GM21423 (cell line): Measurements from ENCODE around the gene COL24A1.
"Not testable (repeated sequence)": the region's sequence is repeated elsewhere in the genome, so short reads cannot be mapped to it uniquely, and the experiment has no call there.

Experiments
- ATAC-seq: cut with Tn5 transposase; IDR thresholded peaks from one replicate; pipeline ENCODE4 v1.9.1; 2021; ENCODE audit warnings: mild to moderate bottlenecking, moderate library complexity; ENCODE audit not compliant: unreplicated experiment

The COL24A1 gene

GRCh38 chr1:86153836-86154235, 2.7 kb downstream of the COL24A1 start:
- ATAC-seq: no peak

GRCh38 chr1:86152887-86153286, 3.7 kb downstream of the COL24A1 start:
- ATAC-seq: no peak

GRCh38 chr1:86151427-86151826, 5.1 kb downstream of the COL24A1 start:
- ATAC-seq: no peak

DNA sequence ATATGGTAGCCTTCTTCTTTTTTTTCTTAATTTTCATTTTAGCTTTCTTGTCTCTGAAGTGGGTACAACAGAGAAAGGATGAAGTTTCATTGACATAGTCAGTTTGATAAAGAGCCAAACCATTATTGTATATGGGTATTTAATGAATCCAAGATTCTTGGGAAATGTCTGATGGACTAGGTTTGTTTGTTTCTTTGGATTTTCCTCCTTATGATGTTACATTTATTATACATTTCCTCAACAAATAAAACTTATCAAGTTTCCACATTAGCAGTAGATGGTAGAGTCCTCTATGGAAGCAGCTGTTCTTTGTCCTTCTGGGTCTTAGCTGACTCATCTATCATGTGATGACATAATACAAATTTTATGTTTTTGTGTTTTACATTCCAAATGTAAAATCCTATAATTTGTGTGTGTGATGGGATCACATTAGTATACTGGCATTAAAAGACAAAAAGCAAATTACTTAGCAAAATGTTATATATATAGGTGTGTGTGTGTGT, 6.0 kb downstream of the COL24A1 start:
- no peak for ATAC-seq

- ATAC-seq: no peak
Measured at GRCh38 chr1:86149591-86149990, 7.0 kb downstream of the COL24A1 start.

GRCh38 chr1:86147755-86148154, 8.8 kb downstream of the COL24A1 start:
- no peak for ATAC-seq

DNA sequence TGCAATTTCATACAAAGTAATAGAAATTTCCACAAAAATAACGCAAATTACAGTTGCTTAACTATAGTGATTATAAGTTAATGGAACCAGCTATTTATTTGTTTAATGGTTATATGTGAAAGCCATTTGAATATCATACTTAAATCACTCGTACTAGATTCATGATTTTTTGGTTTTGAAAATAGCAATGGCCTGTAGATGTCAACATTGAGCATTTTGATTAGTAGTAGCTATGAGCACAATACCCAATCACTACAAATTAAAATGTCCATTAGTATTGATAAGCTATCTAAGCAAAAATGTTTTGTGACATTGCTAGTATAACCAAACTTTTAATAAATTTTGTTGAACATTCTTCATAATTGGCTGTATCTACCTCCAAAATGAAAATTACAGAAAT, 10.0 kb downstream of the COL24A1 start:
- ATAC-seq: no peak

- no peak for ATAC-seq
Measured at GRCh38 chr1:86140281-86140880, 16.2 kb downstream of the COL24A1 start.

DNA sequence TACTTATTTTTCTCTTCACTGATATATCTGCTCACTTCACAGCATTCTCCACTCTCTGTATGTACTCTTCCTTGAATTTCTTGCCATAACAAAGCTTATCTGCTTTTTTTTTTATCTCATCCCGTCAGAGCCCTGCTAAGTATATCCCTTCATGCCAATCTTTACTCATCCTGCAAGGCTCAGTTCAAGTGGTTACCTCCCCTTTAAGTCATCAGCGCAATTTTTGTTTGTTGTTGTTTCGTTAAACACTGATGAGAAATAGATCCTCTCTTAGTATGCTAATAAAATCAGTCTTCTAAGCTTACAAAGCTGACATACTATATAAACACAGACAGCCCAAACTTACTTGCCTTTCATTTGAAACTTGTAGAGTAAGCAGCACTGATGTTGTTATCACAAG, 17.8 kb downstream of the COL24A1 start:
- ATAC-seq: no peak

DNA sequence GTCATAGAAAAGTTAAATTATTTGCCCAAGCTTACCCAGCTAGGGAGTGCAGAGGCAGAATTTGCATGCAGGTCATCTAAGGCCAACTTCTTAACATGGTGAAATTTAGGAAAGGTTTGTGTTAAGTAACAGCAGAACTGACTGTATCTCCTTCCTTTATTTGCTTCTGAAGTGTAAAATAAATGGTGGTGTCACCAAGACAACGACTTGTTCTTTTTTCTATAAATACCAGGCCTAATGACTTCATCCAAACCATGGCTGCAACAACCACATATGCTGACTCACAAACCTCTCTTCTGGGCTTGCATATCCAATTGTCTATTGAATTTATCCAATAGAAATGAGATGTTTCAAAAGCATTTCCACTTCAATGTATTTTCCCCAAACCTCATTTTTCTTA, 19.1 kb downstream of the COL24A1 start:
- no peak for ATAC-seq

- ATAC-seq: no peak
Measured at GRCh38 chr1:86119214-86119764, 37.3 kb downstream of the COL24A1 start.

- no peak for ATAC-seq
Measured at GRCh38 chr1:86114816-86115400, 41.7 kb downstream of the COL24A1 start.

GRCh38 chr1:86114236-86114635, 42.3 kb downstream of the COL24A1 start:
- no peak for ATAC-seq

DNA sequence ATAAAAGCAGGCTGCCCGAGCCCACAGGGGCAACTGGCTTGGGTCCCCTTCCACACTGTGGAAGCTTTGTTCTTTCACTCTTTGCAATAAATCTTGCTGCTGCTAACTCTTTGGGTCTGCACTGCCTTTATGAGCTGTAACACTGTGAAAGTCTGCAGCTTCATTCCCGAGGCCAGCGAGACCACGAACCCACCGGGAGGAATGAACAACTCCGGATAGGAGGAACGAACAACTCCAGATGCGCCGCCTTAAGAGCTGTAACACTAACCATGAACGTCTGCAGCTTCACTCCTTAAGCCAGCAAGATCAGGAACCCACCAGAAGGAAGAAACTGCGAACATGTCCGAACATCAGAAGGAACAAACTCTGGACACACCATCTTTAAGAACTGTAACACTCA, 45.0 kb downstream of the COL24A1 start:
- not testable (repeated sequence) for ATAC-seq

DNA sequence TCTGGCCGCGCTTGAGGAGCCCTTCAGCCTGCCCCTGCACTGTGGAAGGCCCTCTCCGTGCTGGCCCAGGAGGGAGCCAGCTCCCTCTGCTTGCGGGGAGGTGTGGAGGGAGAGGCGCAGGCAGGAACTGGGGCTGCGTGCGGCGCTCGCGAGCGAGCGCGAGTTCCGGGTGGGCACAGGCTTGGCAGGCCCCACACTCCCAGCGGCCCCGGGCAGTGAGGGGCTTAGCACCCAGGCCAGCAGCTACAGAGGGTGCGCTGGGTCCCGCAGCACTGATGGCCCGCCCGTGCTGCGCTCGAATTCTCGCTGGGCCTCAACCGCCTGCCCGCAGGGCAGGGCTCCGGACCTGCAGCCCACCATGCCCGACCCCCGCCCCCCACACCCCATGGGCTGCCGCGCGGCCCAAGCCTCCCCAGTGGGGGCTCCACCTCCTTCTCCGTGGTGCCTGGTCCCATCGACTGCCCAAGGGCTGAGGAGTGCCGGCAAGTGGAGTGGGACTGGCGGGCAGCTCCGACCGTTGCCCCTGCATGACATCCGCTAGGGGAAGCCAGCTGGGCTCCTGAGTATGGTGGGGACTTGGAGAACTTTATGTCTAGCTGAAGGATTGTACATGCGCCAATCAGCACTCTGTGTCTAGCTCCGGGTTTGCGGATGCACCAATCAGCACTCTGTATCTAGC, 46.0 kb downstream of the COL24A1 start:
- no peak for ATAC-seq

- ATAC-seq: no peak
Measured at GRCh38 chr1:86105533-86105866, 51.1 kb downstream of the COL24A1 start.

- ATAC-seq: no peak
Measured at GRCh38 chr1:86104606-86105532, 51.7 kb downstream of the COL24A1 start.

- no peak for ATAC-seq
Measured at GRCh38 chr1:86101616-86102015, 55.0 kb downstream of the COL24A1 start.

GRCh38 chr1:86100401-86100800, 56.2 kb downstream of the COL24A1 start:
- no peak for ATAC-seq

GRCh38 chr1:86089765-86090164, 66.8 kb downstream of the COL24A1 start:
- no peak for ATAC-seq
